Esophagus squamous epithelium (tissue), 5 donors: ENCODE data around the gene SH2B2. TPM values are rescaled to one million over a fixed set of nuclear protein-coding genes. Genes with fewer than 3 reads are reported as not detected.
"Not testable (repeated sequence)": the region's sequence is repeated elsewhere in the genome, so short reads cannot be mapped to it uniquely, and the experiment has no call there.

Experiments used
- DNase-seq: peaks from one replicate; lab custom pipeline; 2025; lab: John Stamatoyannopoulos, UW
- H3K27ac ChIP-seq, 4 donors: fragments of 200-600 bp; sonication (generic); one replicate each; pipeline ENCODE4 v1.5.1; 2016 to 2019; ENCODE audit warnings: mild to moderate bottlenecking in 1 of 4
- H3K27me3 ChIP-seq, 4 donors: fragments of 200-600 bp; sonication (generic); 1 replicate in 3 of 4; 2 replicates in 1 of 4; pipeline versions ENCODE4 v1.5.1 to v1.6.0; 2017 to 2021; ENCODE audit warnings: antibody characterized with exemption in 1 of 4
- H3K36me3 ChIP-seq, 3 donors: fragments of 200-600 bp; sonication (generic); one replicate each; pipeline ENCODE4 v1.5.1; 2016 to 2019
- H3K4me1 ChIP-seq, 3 donors: fragments of 200-600 bp; sonication (generic); one replicate each; pipeline ENCODE4 v1.5.1; 2017 to 2019
- H3K4me3 ChIP-seq, 4 donors: fragments of 200-600 bp; sonication (generic); 1 replicate in 3 of 4; 2 replicates in 1 of 4; pipeline ENCODE4 v1.5.1; 2016 to 2019; ENCODE audit warnings: mild to moderate bottlenecking in 2 of 4, moderate library complexity in 1 of 4
- H3K9me3 ChIP-seq, 3 donors: fragments of 200-600 bp; sonication (generic); one replicate each; pipeline ENCODE4 v1.5.1; 2016 to 2019
- CTCF ChIP-seq, 6 experiments: fragments of 450-650 bp in 4 of 6; fragments of 200-600 bp in 2 of 6; sonication (generic) in 2 of 6; IDR thresholded peaks; one replicate each; pipeline ENCODE4 v1.5.1; 2016 to 2019; ENCODE audit warnings: antibody characterized with exemption in 6 of 6, mild to moderate bottlenecking in 4 of 6, moderate library complexity in 4 of 6
- POLR2A ChIP-seq, 4 donors: fragments of 450-650 bp; IDR thresholded peaks; one replicate each; pipeline ENCODE4 v1.6.1; 2017; ENCODE audit warnings: antibody characterized with exemption in 4 of 4, mild to moderate bottlenecking in 4 of 4, moderate library complexity in 3 of 4
- WGBS, 2 donors: methylation state at CpG; one replicate each; pipeline ENCODE4 v1.1.5; 2018; 5-methylcytosine and 5-hydroxymethylcytosine counted together
- intact Hi-C: fragments of 100-400 bp; cut with DNase I; formaldehyde crosslinking; loops from one replicate; pipeline ENCODE4 v1.15.0; 2022
- total RNA-seq, 4 donors: library from RNA; depleted of rRNA; stranded (reverse); fragments of >200 nt; gene quantifications; one replicate each; pipeline ENCODE4 v1.1.0, GENCODE V29; 2016
- donor health status: DM: yes; HTN: yes; CAD: no.

SH2B2 gene
- total RNA-seq, 4 donors from 2014 or later: 0.47 to 7.3 (median 2.2) TPM

GRCh38 chr7:102300643-102301221 is 14.1 kb downstream of the SH2B2 start:
- peak overlapping the region in 1 of 4 donors; percentile 30 for H3K4me3 ChIP-seq
- intact Hi-C loops: no loop called here
- WGBS, 2 donors: 60% methylated on average over 2 of the region's 84 CpGs; no CpG with 5 or more reads in 1 of the 2 donors

GRCh38 chr7:102301367-102301766 is 14.7 kb downstream of the SH2B2 start:
- H3K36me3 ChIP-seq, H3K9me3 ChIP-seq, intact Hi-C loops, H3K4me3 ChIP-seq, DNase-seq, H3K27ac ChIP-seq: not testable (repeated sequence)
- H3K4me1 ChIP-seq: peaks cover 0 to 29% (median 5%) of the 10 kb centered on the region in 3 donors
- H3K27me3 ChIP-seq: peaks cover 0 to 17% (median 0%) of the 10 kb centered on the region in 4 donors
- WGBS, 2 donors: 83 to 94% methylated on average over 1 to 6 of the region's 14 CpGs

More at GRCh38 chr7:102300643-102301221, 14.1 kb downstream of the SH2B2 start:
- TF ChIP-seq POLR2A (IDR thresholded peaks at IDR 0.05) (no peak), CTCF (IDR thresholded peaks at IDR 0.05) (no peak)
- no peak for DNase-seq
- no peak overlapping the region for H3K27ac ChIP-seq
- no peaks in the 10 kb centered on the region for H3K9me3 ChIP-seq
- H3K4me1 ChIP-seq: peaks cover 0 to 28% (median 5%) of the 10 kb centered on the region in 3 donors
- peaks cover 0 to 17% (median 0%) of the 10 kb centered on the region in 4 donors for H3K27me3 ChIP-seq
- no peaks in the 10 kb centered on the region for H3K36me3 ChIP-seq

GRCh38 chr7:102302025-102302424 is 15.4 kb downstream of the SH2B2 start:
- intact Hi-C loops: no loop called here
- DNase-seq: no peak
- 78% methylated on average over 4 of the region's 6 CpGs; no CpG with 5 or more reads in 1 of the 2 donors for WGBS, 2 donors
- Histone ChIP-seq H3K4me1 (peaks cover 4 to 36% (median 10%) of the 10 kb centered on the region in 3 donors), H3K27ac (no peak overlapping the region), H3K4me3 (no peak overlapping the region), H3K9me3 (no peaks in the 10 kb centered on the region), H3K27me3 (peaks cover 0 to 17% (median 0%) of the 10 kb centered on the region in 4 donors), H3K36me3 (no peaks in the 10 kb centered on the region)
- TF ChIP-seq CTCF (IDR thresholded peaks at IDR 0.05) (no peak), POLR2A (IDR thresholded peaks at IDR 0.05) (no peak)

- DNase-seq: no peak
- H3K4me1 ChIP-seq: peaks cover 6 to 42% (median 11%) of the 10 kb centered on the region in 3 donors
- TF ChIP-seq POLR2A (IDR thresholded peaks at IDR 0.05): no peak
- no peak for TF ChIP-seq CTCF (IDR thresholded peaks at IDR 0.05)
- H3K9me3 ChIP-seq: no peaks in the 10 kb centered on the region
- H3K27ac ChIP-seq: peak overlapping the region in 2 of 4 donors; percentile 38 to 42
- peaks cover 0 to 17% (median 0%) of the 10 kb centered on the region in 4 donors for H3K27me3 ChIP-seq
- H3K36me3 ChIP-seq: no peaks in the 10 kb centered on the region
- 36 to 60% methylated on average over 1 to 2 of the region's 13 CpGs for WGBS, 2 donors
- H3K4me3 ChIP-seq: no peak overlapping the region
- intact Hi-C loops: no loop called here
These were observed 17.2 kb downstream of the SH2B2 start for GRCh38 chr7:102303669-102304422.

- intact Hi-C loops: no loop called here
- TF ChIP-seq POLR2A (IDR thresholded peaks at IDR 0.05) (no peak), CTCF (IDR thresholded peaks at IDR 0.05) (no peak)
- Histone ChIP-seq H3K36me3 (no peaks in the 10 kb centered on the region), H3K4me3 (no peak overlapping the region), H3K4me1 (peaks cover 6 to 42% (median 11%) of the 10 kb centered on the region in 3 donors), H3K27ac (peak overlapping the region in 2 of 4 donors; percentile 38 to 44), H3K9me3 (no peaks in the 10 kb centered on the region), H3K27me3 (peaks cover 0 to 12% (median 0%) of the 10 kb centered on the region in 4 donors)
- no peak for DNase-seq
- 78% methylated on average over 8 of the region's 11 CpGs; no CpG with 5 or more reads in 1 of the 2 donors for WGBS, 2 donors
These were observed 18.0 kb downstream of the SH2B2 start for GRCh38 chr7:102304668-102305067.
